ENCODE measurements around the gene SNRK.

Gene SNRK, protein sequence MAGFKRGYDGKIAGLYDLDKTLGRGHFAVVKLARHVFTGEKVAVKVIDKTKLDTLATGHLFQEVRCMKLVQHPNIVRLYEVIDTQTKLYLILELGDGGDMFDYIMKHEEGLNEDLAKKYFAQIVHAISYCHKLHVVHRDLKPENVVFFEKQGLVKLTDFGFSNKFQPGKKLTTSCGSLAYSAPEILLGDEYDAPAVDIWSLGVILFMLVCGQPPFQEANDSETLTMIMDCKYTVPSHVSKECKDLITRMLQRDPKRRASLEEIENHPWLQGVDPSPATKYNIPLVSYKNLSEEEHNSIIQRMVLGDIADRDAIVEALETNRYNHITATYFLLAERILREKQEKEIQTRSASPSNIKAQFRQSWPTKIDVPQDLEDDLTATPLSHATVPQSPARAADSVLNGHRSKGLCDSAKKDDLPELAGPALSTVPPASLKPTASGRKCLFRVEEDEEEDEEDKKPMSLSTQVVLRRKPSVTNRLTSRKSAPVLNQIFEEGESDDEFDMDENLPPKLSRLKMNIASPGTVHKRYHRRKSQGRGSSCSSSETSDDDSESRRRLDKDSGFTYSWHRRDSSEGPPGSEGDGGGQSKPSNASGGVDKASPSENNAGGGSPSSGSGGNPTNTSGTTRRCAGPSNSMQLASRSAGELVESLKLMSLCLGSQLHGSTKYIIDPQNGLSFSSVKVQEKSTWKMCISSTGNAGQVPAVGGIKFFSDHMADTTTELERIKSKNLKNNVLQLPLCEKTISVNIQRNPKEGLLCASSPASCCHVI

GRCh38 chr3:43286115-43286840, at the start of gene SNRK:
SNRK (plus strand) TSS chr3:43286540; CDS start chr3:43303204, 16,664 bp downstream.
- peaks cover 20% of the 10 kb centered on the region for H3K4me1 ChIP-seq (ENCODE audit: insufficient read depth, low read length)
- H3K36me3 ChIP-seq (ENCODE audit: insufficient read depth, low read length): peaks cover 7% of the 10 kb centered on the region
- peak within 1 kb of the TSS; percentile 78 for H3K4me3 ChIP-seq (ENCODE audit: low read length)
- H2AFZ ChIP-seq (ENCODE audit: low read depth, low read length): peak within 1 kb of the TSS; percentile 85
- H3K9me3 ChIP-seq (ENCODE audit: low read length): no peaks in the 10 kb centered on the region
- H3K27me3 ChIP-seq (ENCODE audit: insufficient read depth, low read length): peaks cover 7% of the 10 kb centered on the region

- Histone ChIP-seq H3K36me3 (ENCODE audit: insufficient read depth, low read length) (no peaks in the 10 kb centered on the region), H2AFZ (ENCODE audit: low read depth, low read length) (no peak overlapping the region), H3K27me3 (ENCODE audit: insufficient read depth, low read length) (no peaks in the 10 kb centered on the region), H3K4me3 (ENCODE audit: low read length) (no peak overlapping the region), H3K4me1 (ENCODE audit: insufficient read depth, low read length) (no peaks in the 10 kb centered on the region), H3K9me3 (ENCODE audit: low read length) (no peaks in the 10 kb centered on the region)
These were observed 47.5 kb upstream of the SNRK start for GRCh38 chr3:43238801-43239200.

- no peak overlapping the region for H2AFZ ChIP-seq (ENCODE audit: low read depth, low read length)
- H3K27me3 ChIP-seq (ENCODE audit: insufficient read depth, low read length): no peaks in the 10 kb centered on the region
- no peaks in the 10 kb centered on the region for H3K36me3 ChIP-seq (ENCODE audit: insufficient read depth, low read length)
- no peak overlapping the region for H3K4me3 ChIP-seq (ENCODE audit: low read length)
- no peaks in the 10 kb centered on the region for H3K9me3 ChIP-seq (ENCODE audit: low read length)
- H3K4me1 ChIP-seq (ENCODE audit: insufficient read depth, low read length): no peaks in the 10 kb centered on the region
These were observed 46.6 kb upstream of the SNRK start for GRCh38 chr3:43239755-43240154.

DNA sequence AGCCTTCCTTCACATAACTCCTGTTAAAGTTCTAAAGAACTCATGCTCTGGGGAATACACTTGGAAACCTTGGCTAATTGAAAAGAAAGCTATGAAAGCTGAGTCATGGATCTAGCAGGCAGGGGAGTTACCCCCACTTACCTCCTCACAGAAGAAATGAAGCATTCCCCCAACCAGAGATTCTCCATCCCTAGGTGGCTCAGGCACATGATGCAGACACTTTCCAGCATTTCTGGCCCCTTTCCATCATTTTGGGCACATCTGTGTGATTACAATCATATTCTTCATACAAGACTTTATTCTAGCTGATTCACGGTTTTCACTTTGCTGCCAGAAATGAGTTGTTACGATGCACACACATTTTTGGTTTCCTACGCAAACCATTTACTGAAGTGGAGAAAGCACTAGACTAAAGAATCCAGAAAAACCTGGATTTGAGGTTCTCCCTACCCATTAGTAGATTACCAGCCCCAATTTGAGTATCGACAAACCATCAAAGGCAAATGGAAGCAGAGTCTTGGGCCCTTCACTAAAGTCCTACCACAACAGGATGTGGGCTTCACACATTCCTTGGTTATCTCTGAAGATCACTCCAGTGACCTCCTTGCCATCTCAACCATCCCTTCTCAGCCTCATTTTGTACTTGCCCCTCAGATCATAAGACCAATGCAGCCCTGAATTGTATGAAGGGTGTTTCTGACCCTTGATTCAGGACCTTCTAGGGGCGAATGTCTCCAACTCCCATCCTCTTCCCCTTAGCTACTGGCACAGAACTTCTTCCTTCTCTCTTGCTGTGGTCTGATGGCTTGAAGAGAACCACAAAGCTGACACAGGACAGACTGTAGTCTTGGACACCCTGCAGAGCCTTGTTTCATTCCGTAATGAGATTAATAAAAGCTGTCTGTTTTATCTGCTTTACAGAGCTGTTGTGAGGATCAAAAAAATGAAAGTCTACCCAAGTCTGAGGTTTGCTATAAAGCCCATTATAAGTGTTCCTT, 42.5 kb upstream of the SNRK start:
- Histone ChIP-seq H3K27me3 (ENCODE audit: insufficient read depth, low read length) (no peaks in the 10 kb centered on the region), H3K36me3 (ENCODE audit: insufficient read depth, low read length) (no peaks in the 10 kb centered on the region), H3K4me1 (ENCODE audit: insufficient read depth, low read length) (no peaks in the 10 kb centered on the region)

GRCh38 chr3:43244694-43245093, 41.6 kb upstream of the SNRK start:
- H3K4me1 ChIP-seq (ENCODE audit: insufficient read depth, low read length): no peaks in the 10 kb centered on the region

More for the DNA sequence above, 42.5 kb upstream of the SNRK start:
- no peak overlapping the region for H2AFZ ChIP-seq (ENCODE audit: low read depth, low read length)
- no peaks in the 10 kb centered on the region for H3K9me3 ChIP-seq (ENCODE audit: low read length)
- H3K4me3 ChIP-seq (ENCODE audit: low read length): no peak overlapping the region

DNA sequence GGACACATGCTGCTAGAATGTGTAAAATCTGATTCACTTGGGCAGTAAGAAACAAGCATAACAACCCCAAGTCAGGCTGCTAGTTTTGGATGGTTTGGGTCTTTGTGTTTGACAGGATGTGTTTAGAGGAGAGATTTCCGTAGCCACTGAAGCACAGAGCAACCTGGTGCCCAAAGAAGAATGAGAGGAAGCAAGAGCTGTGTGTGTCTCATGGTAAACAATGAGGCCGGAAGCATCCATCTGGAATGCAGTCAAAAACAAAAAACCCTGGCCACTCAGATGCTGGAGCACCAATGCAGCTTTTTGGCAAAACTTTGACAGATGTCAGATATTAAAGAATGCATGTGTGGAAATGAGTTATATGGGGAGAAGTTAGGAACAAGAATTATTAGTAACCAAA, 39.4 kb upstream of the SNRK start:
- Histone ChIP-seq H3K4me3 (ENCODE audit: low read length) (no peak overlapping the region), H3K27me3 (ENCODE audit: insufficient read depth, low read length) (no peaks in the 10 kb centered on the region), H3K36me3 (ENCODE audit: insufficient read depth, low read length) (no peaks in the 10 kb centered on the region)

More at GRCh38 chr3:43244694-43245093, 41.6 kb upstream of the SNRK start:
- no peak overlapping the region for H3K4me3 ChIP-seq (ENCODE audit: low read length)
- H3K27me3 ChIP-seq (ENCODE audit: insufficient read depth, low read length): no peaks in the 10 kb centered on the region
- H2AFZ ChIP-seq (ENCODE audit: low read depth, low read length): no peak overlapping the region
- H3K36me3 ChIP-seq (ENCODE audit: insufficient read depth, low read length): no peaks in the 10 kb centered on the region
- no peaks in the 10 kb centered on the region for H3K9me3 ChIP-seq (ENCODE audit: low read length)

GRCh38 chr3:43247561-43248184, 38.7 kb upstream of the SNRK start:
- Histone ChIP-seq H3K9me3 (ENCODE audit: low read length) (no peaks in the 10 kb centered on the region), H3K27me3 (ENCODE audit: insufficient read depth, low read length) (no peaks in the 10 kb centered on the region), H3K4me1 (ENCODE audit: insufficient read depth, low read length) (no peaks in the 10 kb centered on the region), H3K36me3 (ENCODE audit: insufficient read depth, low read length) (no peaks in the 10 kb centered on the region), H3K4me3 (ENCODE audit: low read length) (no peak overlapping the region), H2AFZ (ENCODE audit: low read depth, low read length) (no peak overlapping the region)

More for the DNA sequence above, 39.4 kb upstream of the SNRK start:
- Histone ChIP-seq H2AFZ (ENCODE audit: low read depth, low read length) (no peak overlapping the region), H3K9me3 (ENCODE audit: low read length) (no peaks in the 10 kb centered on the region), H3K4me1 (ENCODE audit: insufficient read depth, low read length) (no peaks in the 10 kb centered on the region)

- no peaks in the 10 kb centered on the region for H3K36me3 ChIP-seq (ENCODE audit: insufficient read depth, low read length)
- no peaks in the 10 kb centered on the region for H3K9me3 ChIP-seq (ENCODE audit: low read length)
- no peak overlapping the region for H3K4me3 ChIP-seq (ENCODE audit: low read length)
- H3K4me1 ChIP-seq (ENCODE audit: insufficient read depth, low read length): no peaks in the 10 kb centered on the region
- no peaks in the 10 kb centered on the region for H3K27me3 ChIP-seq (ENCODE audit: insufficient read depth, low read length)
- no peak overlapping the region for H2AFZ ChIP-seq (ENCODE audit: low read depth, low read length)
These were observed 38.2 kb upstream of the SNRK start for GRCh38 chr3:43248185-43248583.

- no peaks in the 10 kb centered on the region for H3K9me3 ChIP-seq (ENCODE audit: low read length)
- H3K4me1 ChIP-seq (ENCODE audit: insufficient read depth, low read length): no peaks in the 10 kb centered on the region
- H3K4me3 ChIP-seq (ENCODE audit: low read length): no peak overlapping the region
- H3K27me3 ChIP-seq (ENCODE audit: insufficient read depth, low read length): no peaks in the 10 kb centered on the region
- H2AFZ ChIP-seq (ENCODE audit: low read depth, low read length): no peak overlapping the region
- no peaks in the 10 kb centered on the region for H3K36me3 ChIP-seq (ENCODE audit: insufficient read depth, low read length)
These were observed 37.4 kb upstream of the SNRK start for GRCh38 chr3:43248973-43249372.

GRCh38 chr3:43249405-43249804, 36.9 kb upstream of the SNRK start:
- no peak overlapping the region for H2AFZ ChIP-seq (ENCODE audit: low read depth, low read length)
- H3K36me3 ChIP-seq (ENCODE audit: insufficient read depth, low read length): no peaks in the 10 kb centered on the region
- H3K9me3 ChIP-seq (ENCODE audit: low read length): no peaks in the 10 kb centered on the region
- peaks cover 2% of the 10 kb centered on the region for H3K27me3 ChIP-seq (ENCODE audit: insufficient read depth, low read length)
- H3K4me1 ChIP-seq (ENCODE audit: insufficient read depth, low read length): no peaks in the 10 kb centered on the region
- no peak overlapping the region for H3K4me3 ChIP-seq (ENCODE audit: low read length)

- no peak overlapping the region for H3K4me3 ChIP-seq (ENCODE audit: low read length)
- H3K9me3 ChIP-seq (ENCODE audit: low read length): no peaks in the 10 kb centered on the region
- peaks cover 2% of the 10 kb centered on the region for H3K27me3 ChIP-seq (ENCODE audit: insufficient read depth, low read length)
- no peak overlapping the region for H2AFZ ChIP-seq (ENCODE audit: low read depth, low read length)
- H3K4me1 ChIP-seq (ENCODE audit: insufficient read depth, low read length): no peaks in the 10 kb centered on the region
- H3K36me3 ChIP-seq (ENCODE audit: insufficient read depth, low read length): no peaks in the 10 kb centered on the region
These were observed 33.0 kb upstream of the SNRK start for GRCh38 chr3:43253294-43253693.

DNA sequence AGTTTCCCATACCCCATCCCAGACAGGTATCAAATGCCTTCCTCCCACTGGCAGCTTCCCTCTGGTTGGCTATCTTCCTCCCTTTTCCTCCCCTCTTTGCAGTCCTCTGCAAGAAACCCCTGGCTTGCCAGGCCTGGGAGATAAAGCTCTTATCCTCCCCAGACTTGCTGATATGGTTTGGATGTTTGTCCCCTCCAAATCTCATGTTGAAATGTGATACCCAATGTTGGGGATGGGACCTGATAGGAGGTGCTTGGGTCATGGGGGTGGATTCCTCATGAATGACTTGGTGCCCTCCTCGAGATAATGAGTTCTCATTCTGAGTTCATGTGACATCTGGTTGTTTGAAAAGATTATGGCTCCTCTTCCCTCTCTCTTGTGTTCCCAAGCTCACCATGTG, 32.2 kb upstream of the SNRK start:
- H3K36me3 ChIP-seq (ENCODE audit: insufficient read depth, low read length): no peaks in the 10 kb centered on the region
- H3K4me1 ChIP-seq (ENCODE audit: insufficient read depth, low read length): no peaks in the 10 kb centered on the region
- no peak overlapping the region for H2AFZ ChIP-seq (ENCODE audit: low read depth, low read length)
- H3K4me3 ChIP-seq (ENCODE audit: low read length): no peak overlapping the region
- no peaks in the 10 kb centered on the region for H3K9me3 ChIP-seq (ENCODE audit: low read length)
- H3K27me3 ChIP-seq (ENCODE audit: insufficient read depth, low read length): peaks cover 2% of the 10 kb centered on the region

Measured in neuron (in vitro differentiated cells).